CD4-positive, alpha-beta T cell treated with Interferon gamma for 1 hour (primary cell): ENCODE measurements around the gene C1QTNF9.
A peak's percentile ranks its signal among the peaks of the same experiment; 100 is the strongest.
"Not testable (repeated sequence)": the region's sequence is repeated elsewhere in the genome, so short reads cannot be mapped to it uniquely, and the experiment has no call there.

Source experiments
- DNase-seq: peaks from one replicate; pipeline ENCODE4 v3.0.0-alpha.2; 2020

C1QTNF9 gene, protein sequence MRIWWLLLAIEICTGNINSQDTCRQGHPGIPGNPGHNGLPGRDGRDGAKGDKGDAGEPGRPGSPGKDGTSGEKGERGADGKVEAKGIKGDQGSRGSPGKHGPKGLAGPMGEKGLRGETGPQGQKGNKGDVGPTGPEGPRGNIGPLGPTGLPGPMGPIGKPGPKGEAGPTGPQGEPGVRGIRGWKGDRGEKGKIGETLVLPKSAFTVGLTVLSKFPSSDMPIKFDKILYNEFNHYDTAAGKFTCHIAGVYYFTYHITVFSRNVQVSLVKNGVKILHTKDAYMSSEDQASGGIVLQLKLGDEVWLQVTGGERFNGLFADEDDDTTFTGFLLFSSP

DNA sequence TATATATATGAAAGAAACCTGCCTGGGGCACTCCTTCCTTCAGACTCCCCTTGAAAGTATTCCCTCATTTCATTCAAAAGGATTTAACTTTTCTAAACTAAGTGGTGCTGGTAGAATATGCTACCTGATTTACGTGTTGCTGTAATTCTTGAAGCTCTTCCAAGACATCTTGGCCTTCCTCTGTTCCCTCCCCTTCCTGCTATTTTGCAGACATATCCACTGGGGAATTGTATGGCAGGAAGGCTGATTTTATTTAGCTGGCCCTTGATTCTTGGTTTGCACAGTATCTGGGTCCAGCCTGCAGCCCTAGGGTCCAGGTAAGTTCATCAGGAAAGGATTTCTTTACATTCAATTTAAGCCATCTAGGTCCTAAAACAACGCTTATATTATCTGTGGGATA lies at the start of gene C1QTNF9:
C1QTNF9 (plus strand) TSS at position 281 of the 400 bp plus-strand sequence. CDS start 6,424 bp downstream, outside the sequence.
- not testable (repeated sequence) for DNase-seq

DNA sequence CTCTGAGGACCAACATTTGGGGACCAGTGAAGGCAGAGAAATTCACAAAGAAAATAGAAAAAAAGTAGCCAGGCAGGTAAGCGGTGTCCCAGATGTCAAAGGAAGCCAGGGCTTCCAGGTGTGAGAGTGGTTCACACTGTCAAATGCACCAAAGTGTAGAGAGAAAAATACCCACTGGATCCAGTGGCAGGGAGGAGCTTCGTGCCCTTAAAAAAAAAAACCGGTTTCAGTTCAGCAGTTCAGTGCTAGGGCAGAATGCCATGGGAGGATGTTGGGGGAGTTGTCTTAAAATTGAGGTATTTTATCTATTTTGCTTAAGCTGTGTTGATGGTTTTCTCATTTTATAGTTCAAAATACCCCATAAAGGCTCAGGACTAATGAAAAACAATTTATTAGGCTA lies 47.8 kb upstream of the C1QTNF9 start:
- no peak for DNase-seq

DNA sequence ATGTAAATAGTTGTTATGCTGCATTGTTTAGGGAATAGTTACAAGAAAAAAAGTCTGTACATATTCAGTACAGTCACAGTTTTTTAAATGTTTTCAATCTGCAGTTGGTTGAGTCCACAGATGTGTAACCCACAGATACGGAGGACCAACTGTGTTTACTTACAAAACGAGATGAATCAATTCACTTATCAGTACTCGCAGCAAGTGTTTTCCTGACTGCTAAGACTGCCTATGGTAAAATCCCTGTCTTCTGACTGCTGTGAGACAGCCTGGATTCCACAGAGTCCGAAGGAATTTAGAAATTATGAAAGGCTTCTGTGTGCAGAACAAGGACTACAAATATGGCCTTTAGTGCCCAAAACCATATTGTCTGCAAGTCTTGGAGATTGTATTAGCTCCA lies 45.7 kb upstream of the C1QTNF9 start:
- no peak for DNase-seq

DNA sequence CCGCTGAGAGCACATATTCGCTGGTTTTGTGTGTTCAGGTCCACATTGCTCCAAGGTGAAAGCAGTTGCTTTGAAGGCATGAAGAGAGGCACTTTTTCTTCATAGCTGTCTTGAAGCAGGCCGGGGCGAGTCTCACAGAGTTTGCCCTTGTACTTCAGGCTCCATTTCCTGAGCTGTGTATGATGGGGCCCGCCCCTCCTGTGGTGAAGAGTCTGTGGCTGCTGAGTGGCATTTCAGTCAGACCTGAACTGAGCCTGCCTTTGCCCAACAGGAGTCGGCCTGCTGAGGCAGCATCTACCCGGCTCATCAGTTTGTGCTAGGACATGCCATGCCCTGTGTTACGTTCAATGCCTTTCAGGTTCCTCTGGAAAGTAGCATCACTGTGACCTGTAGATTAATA lies 44.4 kb upstream of the C1QTNF9 start:
- DNase-seq, result peak; percentile 77

DNA sequence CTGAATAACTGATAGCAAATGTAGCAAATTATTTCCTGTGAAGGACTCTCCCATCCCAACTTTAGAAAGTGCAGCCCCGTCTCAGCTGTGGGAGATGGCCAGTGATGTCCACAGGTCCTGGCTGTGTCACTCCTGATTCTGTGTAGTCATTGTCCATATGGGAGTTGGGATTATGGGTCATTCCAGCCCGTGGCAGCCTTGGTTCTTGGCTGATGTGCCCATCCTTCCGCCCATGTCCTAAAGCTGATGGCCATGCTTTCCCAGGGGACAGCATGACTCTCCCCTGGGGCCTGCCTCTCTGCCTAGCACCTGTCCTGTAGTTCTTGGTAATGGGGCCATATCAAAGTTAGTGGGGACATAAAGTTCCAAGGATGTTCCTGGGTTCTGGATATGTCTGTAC lies 43.9 kb upstream of the C1QTNF9 start:
- DNase-seq, result no peak

DNA sequence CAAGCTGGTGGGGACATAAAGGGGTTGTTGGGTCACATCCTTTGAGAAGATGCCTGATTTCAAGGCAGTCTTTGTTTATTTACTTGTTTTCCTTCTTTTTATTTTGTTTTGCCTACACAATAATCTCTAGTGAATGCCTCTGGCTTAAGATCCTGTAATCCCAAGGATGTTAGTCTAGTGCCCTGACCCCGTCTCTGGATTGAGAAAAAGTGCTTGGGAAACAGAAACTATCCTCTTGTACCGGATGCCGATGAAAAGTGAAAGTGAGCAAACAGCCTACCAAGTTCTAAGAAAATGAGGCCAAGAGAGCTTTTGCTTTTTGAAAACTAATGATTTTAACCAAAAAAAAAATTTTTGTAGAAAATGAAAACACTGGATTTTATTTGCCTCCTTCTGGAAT lies 42.1 kb upstream of the C1QTNF9 start:
- DNase-seq, result no peak

DNA sequence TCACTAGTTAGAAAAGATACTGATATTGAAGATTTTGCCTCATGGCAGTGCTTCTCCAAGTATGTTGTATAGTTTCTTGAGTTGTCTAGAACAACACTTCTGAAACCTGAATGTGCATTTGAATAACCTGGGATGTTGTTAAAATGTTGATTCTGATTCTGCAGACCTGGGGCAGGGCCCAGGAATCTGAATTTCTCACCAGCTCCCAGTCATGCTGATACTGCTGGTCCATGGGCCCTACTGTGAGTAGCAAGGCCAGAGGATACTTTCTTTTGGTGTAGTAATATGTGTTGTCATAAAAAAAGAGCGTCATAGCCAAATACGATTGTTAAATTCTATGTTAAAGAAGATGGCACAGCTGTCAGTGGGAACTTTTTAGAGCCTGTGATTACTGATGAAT lies 41.6 kb upstream of the C1QTNF9 start:
- DNase-seq, result no peak

DNA sequence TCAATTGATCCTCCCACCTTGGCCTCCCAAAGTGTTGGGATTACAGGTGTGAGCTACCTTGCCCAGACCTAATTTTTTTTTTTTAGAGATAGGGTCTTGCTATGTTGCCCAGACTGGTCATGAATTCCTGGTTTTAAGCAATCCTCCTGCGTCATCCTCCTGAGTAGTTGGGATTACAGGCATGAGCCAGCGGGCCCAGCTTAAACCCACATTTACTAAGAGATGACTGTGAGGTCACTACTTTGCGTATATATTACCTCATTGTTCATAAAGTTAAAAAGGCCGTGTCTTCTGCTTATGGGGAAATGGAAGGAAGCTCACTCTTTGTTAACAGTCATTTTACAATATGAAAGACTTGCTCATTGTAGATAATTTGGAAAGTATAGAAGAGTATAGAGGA lies 39.6 kb upstream of the C1QTNF9 start:
- DNase-seq, result no peak

DNA sequence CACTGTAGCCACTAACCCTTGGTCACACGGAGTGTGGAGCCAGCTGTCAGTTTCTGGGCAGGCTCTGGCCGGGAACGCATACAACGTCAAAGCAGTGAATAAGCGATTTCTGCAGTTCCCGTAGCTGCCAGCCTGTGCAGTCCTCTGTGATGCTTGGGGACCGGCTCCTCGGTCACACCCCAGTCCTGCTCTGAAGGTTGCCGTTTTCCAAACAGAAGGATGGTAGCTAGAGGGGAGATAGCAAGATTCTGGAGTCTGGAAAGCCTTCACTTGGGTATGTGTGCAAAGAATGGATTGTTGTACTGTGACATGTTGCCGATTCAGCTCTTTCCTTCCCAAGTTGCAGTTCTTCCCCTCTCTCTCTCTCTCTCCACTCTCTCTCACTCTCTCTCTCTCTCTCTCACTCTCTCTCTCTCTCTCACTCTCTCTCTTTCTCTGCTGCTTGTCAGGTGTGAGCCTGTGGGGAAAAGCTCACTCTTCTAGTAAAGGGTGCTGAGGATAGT lies 38.7 kb upstream of the C1QTNF9 start:
- DNase-seq, result peak; percentile 76

DNA sequence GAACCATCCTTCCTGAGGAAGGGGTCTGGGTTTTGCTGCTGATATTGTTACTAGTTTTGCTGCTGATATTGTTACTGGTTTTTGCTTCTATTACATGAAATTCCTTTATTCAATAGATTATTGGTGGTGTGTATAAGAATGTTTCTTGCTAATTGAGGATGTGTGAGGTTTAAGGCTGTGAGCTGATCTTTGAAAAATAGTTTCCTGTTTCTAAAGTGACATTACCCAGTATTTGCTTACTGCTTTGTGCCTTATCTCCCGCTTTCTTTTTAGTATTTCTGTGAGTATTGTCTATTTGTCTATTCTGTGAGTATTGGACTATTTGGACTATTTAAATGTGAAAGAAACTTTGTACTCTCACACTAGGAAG lies 38.2 kb upstream of the C1QTNF9 start:
- no peak for DNase-seq

DNA sequence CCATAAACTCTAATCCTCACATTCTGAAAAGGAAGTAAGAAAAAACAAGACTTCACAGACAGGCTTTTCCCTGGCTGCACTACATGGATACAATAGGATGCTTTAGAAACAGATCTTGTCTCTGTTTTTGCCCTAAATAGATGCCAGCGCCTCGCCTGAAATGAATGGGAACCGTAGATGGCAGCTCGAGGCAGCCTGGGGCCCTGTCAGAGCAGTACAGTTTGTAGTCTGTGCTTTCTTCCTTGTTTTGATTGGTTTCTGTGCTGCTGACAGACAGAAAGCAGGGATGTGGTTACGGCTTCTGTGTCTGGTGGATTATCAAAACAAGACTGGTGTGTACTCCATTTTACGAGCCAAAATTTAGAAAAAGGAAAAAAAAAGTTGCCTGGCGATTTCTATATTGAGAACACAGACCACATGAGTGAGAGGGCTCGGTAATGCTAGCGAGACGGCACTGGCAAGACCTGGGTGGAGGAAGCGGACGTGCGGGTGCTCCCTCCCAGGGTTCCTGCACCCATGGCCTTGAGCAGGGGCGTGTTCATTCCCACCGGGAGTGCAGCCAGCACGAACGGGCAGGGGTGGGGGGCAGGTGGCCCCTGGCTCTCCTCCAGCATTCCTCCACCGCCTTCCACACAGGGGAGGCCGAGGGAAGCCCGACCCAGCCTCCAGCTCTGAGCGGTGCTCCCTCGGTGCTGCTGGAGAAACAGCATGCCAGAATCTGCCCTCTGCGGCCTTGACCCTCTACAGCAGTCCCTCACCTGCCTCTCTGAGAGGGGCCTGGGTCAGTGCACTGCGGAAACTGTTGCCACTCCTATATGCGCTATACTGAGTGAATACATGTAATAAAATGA lies 37.6 kb upstream of the C1QTNF9 start:
- DNase-seq, result peak; percentile 80

DNA sequence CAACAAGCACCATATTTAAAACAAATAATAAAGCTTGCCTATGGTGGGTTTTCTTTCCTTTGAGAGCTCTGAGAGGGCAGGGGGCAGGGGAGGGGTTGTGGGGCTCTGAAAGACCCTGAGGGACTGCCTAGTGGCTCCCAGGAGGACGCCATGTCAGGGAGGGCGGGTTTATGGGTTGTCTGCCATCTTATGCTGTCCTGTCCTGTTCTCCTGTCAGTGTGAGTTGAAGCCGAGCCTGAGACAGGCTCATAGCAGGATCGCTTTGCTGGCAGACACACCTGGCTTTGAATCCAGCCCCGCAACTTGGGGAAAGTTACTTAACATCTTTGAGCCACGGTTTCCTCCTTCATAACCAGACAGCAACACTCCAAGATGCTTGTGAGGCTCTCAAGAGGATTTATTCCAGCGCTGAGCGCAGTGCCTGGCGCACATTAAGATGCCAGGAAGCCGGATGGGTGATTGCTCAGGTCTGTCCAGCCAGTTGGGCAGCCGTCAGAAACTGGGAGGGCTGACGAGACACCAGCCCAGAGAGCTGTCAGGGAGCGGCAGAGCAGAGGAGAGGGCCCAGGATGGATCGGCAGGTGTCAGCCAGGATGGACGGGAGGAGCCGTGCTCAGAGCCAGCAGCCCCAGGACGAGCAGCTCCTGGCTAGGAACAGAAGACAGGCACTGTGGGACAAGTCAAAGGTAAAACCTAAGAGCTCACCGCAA lies 36.8 kb upstream of the C1QTNF9 start:
- no peak for DNase-seq

DNA sequence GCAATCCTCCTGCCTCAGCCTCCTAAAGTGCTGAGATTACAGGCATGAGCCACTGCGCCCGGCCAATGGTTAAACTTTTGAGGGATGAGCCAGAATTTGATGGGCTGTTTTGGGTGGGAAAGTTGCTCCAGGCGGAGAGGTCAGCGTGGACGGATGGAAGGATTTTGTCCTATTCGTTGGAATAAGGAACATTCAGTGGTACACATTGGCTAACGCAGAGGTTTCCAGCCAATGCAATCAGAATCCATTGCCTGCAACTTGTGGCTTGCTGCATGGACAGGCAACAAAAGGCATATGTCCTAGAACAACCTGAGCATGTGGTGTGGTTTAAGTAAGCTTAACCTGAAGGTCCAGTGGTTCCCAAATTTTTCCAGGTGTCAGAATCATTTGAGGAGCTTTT lies 35.5 kb upstream of the C1QTNF9 start:
- DNase-seq, result no peak

DNA sequence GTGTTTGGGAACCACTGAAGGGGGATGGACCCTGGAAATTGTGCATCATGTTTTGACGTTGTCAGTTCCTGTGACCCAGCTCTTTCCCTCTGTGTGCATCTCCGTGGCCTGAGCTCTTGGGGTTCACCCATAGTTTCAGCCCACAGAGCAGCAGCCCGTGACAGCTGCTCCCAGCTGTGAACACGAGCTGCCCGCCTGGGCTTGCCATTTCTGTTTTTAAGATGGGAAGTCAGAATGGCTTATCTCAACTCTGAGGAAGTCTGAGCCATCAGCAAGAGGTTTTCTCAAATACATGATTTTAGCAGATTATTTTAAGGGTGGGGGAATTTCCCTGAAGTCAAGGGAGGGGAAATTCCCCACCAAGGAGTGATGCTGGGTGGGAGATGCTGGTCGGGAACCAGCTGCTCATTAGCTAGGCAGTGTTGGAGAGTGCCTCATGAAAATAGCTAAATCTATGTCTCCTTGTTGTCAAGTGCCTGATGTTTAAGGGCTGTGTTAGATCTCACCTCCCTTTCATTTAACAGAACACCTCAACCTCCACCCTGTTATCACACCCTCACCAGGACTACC lies 34.8 kb upstream of the C1QTNF9 start:
- DNase-seq, result peak; percentile 73

DNA sequence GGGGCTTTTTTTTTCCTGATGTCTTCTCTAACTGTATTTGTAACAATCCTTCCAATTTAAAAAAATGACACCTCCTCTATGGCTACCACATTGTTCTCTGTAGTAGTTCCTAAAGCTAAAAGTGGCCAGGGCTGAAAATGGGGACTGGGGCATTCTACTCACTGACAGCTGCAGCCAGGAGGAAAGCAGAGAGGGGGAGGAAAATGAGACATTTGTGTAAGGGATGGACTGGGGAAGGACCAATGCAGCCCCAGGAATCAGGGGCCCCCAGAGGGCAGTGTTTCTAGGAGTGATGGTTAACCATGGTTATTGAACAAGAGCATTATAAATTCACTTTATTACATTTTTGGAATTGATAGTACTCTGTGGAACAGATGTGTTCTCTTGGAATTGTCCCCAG lies 34.3 kb upstream of the C1QTNF9 start:
- DNase-seq, result no peak

DNA sequence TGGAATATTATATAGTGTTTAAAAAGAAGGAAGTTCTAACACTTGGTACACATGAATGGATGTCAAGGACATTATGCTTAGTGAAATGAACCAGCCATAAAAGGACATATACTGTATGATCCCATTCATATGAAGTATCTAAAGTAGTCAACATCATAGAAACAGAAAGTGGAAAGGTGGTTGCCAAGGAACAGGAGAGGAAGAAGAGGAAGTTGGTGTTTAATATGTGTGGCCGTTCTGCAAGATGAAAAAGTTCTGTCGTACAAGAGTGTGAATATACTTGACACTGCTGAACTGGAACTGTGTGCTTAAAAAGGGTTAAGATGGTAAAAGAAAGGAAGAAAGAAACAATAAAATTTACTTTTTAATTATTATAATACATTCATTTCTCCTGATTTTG lies 33.1 kb upstream of the C1QTNF9 start:
- no peak for DNase-seq

DNA sequence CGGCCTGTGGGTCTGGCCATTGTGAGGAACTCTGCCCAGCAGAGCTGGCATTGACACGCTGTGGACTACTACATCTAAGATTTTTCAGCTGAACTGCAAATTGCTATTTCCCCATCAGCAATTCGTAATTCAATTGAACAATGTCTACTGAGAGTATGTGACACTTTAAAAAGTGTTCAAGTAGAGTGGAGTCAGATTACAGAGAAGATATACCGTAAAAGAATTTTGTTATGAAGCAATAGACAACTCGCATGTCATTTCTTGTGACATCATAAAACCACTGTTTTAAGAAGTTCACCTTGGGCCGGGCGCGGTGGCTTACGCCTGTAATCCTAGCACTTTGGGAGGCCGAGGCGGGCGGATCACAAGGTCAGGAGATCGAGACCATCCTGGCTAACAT lies 32.5 kb upstream of the C1QTNF9 start:
- DNase-seq, result no peak

DNA sequence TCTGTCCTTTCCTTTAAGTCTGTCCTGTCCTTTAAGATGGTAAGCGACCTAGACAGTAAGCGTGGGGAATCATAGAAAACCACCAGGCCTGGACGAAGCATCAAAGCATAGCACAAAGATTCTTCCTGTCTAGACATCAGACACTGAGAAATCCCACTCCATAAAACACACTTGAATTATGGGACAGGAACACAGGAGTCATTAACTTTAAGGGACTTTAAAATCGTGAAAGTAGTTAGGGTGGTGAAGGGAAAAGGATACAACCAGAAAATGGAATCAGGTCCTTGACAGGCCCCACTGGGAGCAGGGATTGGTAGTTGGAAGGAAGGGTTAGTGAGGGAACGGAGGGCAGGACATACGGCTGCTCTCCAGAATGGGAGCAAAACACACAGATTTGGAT lies 31.6 kb upstream of the C1QTNF9 start:
- no peak for DNase-seq

DNA sequence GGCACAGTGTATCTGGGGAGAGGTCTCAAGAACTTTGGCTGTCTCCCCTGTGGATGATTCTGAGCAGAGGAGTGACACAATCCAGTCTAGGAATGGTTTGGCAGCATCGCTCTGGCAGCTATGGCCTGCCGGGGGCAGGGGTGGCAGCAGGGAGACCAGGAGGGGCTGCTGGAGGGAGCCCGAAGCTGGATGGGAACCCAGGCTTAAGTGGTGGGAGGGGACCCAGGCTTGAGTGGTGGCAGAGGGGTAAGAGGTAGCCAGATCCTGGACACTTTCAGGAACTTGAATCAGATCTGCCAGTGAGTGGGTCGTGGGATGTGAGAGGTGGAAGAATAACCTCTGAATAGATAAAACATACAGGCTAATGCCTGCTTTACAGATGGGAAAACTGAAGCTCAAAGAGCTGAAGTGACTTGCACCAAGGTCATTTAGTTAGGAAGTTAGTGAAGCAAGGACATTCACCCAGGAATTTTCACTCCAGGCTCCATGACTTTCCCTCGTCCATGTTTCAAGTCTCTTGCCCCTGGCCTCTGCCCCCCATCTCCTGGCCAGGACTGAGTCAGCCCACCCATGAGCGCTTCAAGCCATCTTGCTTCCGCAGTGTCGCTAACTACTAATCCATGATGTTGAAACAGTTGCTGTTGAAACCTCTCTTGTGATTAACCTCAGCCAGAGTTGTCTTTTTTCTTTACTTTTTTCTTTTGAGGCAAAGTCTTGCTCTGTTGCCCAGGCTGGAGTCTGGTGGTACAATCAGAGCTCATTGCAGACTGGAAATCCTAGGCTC lies 29.9 kb upstream of the C1QTNF9 start:
- DNase-seq, result no peak

DNA sequence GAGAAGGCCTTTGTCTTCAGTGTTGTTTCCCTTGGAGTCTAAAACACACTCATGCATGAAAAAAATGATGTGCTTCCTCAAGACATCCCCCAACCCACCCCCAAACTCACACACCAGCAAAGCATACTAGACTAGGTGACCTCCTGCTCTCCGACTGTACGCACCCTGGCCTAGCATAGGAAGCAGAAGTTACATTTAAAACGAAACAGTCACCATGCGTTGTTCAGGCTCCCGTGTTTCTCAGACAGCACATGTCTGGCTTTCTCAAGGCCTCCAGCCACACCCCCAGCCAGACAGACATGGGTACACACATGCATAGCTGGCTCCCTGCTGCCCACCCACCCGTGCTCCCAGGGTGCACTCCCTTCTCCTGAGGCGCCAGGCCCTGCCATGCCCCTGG lies 28.7 kb upstream of the C1QTNF9 start:
- DNase-seq, result peak; percentile 47

DNA sequence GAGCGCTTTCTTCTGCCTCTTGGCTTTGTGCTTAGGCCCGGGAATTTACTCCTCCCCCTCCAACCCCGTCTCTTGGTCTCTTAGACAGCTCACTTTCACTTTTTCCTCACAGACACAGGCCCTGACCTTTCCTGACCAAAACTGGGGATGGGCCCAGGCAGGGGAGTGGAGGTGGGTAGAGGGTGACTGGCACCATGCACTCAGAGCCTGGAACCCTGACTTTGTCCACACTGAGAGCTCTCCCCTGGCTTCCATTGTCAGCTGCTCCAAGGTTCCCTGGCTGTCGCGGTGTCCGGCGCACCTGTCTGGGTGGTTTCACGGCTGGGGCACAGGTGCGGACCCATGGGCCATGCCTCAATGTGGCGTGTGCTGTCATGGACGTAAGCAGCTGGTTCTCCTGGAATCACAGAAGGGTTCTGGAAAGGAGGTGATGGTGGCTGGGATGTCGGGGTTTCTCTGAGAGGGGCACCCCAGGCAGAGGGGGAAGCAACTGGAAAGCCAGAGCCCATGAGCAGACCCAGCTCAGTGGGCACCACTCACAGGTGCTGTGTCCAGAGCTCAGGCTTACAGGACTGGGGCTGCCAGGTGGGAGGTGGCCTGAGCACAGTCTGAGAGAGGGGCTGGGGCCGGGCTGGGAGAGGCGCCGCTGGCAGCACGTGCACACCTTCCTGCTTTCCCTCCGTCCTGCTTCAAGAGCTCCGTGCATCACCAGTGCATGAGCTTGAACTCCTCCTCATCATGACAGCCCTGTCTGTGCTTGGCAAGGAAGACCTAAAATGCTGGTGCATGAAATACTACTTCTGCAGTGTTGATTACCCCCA lies 28.0 kb upstream of the C1QTNF9 start:
- DNase-seq, result no peak
